Activated CD8-positive, alpha-beta memory T cell treated with anti-CD3 and anti-CD28 coated beads, Interleukin-2, amount 50 U/mL, for 48 hours (primary cell): Measurements from ENCODE around the gene RAP2B.

Experiments
- DNase-seq: peaks from one replicate; pipeline ENCODE4 v3.0.0-alpha.2; 2020

The RAP2B gene

GRCh38 chr3:153195349-153195879, 33.4 kb downstream of the RAP2B start:
- DNase-seq, result no peak

GRCh38 chr3:153209596-153209995, 47.6 kb downstream of the RAP2B start:
- DNase-seq, result no peak

GRCh38 chr3:153210146-153210545, 48.1 kb downstream of the RAP2B start:
- no peak for DNase-seq

- no peak for DNase-seq
Measured at GRCh38 chr3:153210660-153211059, 48.6 kb downstream of the RAP2B start.

GRCh38 chr3:153215497-153215896, 53.5 kb downstream of the RAP2B start:
- no peak for DNase-seq

GRCh38 chr3:153215966-153216365, 53.9 kb downstream of the RAP2B start:
- no peak for DNase-seq

GRCh38 chr3:153216928-153217327, 54.9 kb downstream of the RAP2B start:
- no peak for DNase-seq

GRCh38 chr3:153219146-153219545, 57.1 kb downstream of the RAP2B start:
- no peak for DNase-seq
